CD14-positive monocyte (primary cell): ENCODE results near the gene GRK3. TPM values are rescaled to one million over a fixed set of nuclear protein-coding genes. Genes with fewer than 3 reads are reported as not detected.

Experiments
- DNase-seq, 3 donors: peaks; one replicate each; pipeline ENCODE4 v3.0.0-alpha.2; 2011 to 2022
- H2AFZ ChIP-seq: 2 replicates; pipeline ENCODE4 v1.6.0; 2012; ENCODE audit warnings: mild to moderate bottlenecking, low read depth, low read length, inconsistent platforms; ENCODE audit not compliant: insufficient read depth, poor library complexity, severe bottlenecking
- H3K27ac ChIP-seq, 2 donors: 1 replicate in 1 of 2; 2 replicates in 1 of 2; pipeline ENCODE4 v1.5.1; 2012 to 2013; ENCODE audit warnings: low read length in 2 of 2, control low read depth in 1 of 2, inconsistent platforms in 1 of 2, low read depth in 1 of 2, mild to moderate bottlenecking in 1 of 2
- H3K27me3 ChIP-seq, 2 donors: one replicate each; pipeline versions ENCODE4 v1.6.0 to v1.6.1; 2011 to 2013; ENCODE audit warnings: low read length in 2 of 2; ENCODE audit not compliant: control insufficient read depth in 2 of 2, insufficient read depth in 2 of 2
- H3K36me3 ChIP-seq, 2 donors: replicated peaks in 1 of 2; 1 replicate in 1 of 2; 2 replicates in 1 of 2; pipeline versions ENCODE4 v1.5.1 to v1.6.1; 2012 to 2013; ENCODE audit warnings: low read length in 2 of 2, control low read depth in 1 of 2, inconsistent platforms in 1 of 2, mild to moderate bottlenecking in 1 of 2; ENCODE audit not compliant: insufficient read depth in 2 of 2, control insufficient read depth in 1 of 2
- H3K4me1 ChIP-seq, 2 donors: 1 replicate in 1 of 2; 2 replicates in 1 of 2; pipeline versions ENCODE4 v1.5.1 to v1.6.1; 2012 to 2013; ENCODE audit warnings: low read length in 2 of 2, control low read depth in 1 of 2, inconsistent platforms in 1 of 2, mild to moderate bottlenecking in 1 of 2, moderate library complexity in 1 of 2; ENCODE audit not compliant: insufficient read depth in 2 of 2, control insufficient read depth in 1 of 2
- H3K4me2 ChIP-seq: replicated peaks from 2 replicates; pipeline ENCODE3; 2012; ENCODE audit warnings: low read length, moderate library complexity, mild to moderate bottlenecking; ENCODE audit not compliant: poor library complexity, severe bottlenecking; ENCODE audit errors: extremely low read depth
- H3K4me3 ChIP-seq, 3 experiments: fragments of 200-600 bp in 1 of 3; sonication (generic) in 1 of 3; replicated peaks in 1 of 3; 1 replicate in 2 of 3; 2 replicates in 1 of 3; pipeline ENCODE4 v1.5.1; 2011 to 2013; ENCODE audit warnings: low read length in 3 of 3, mild to moderate bottlenecking in 3 of 3, control low read depth in 2 of 3, low read depth in 2 of 3, inconsistent platforms in 1 of 3, moderate library complexity in 1 of 3
- H3K79me2 ChIP-seq: 2 replicates; pipeline ENCODE4 v1.6.0; 2012; ENCODE audit warnings: mild to moderate bottlenecking, control low read depth, inconsistent platforms, low read length, moderate library complexity; ENCODE audit not compliant: insufficient read depth
- H3K9ac ChIP-seq: 2 replicates; pipeline ENCODE4 v1.6.0; 2017; ENCODE audit warnings: low read length, mild to moderate bottlenecking; ENCODE audit not compliant: insufficient read depth, poor library complexity, severe bottlenecking
- H3K9me3 ChIP-seq, 2 donors: replicated peaks in 1 of 2; 1 replicate in 1 of 2; 2 replicates in 1 of 2; pipeline versions ENCODE4 v1.5.1 to v1.6.1; 2012 to 2013; ENCODE audit warnings: low read length in 2 of 2, control low read depth in 1 of 2; ENCODE audit not compliant: control insufficient read depth in 1 of 2, insufficient read depth in 1 of 2
- H4K20me1 ChIP-seq: 2 replicates; pipeline ENCODE4 v1.6.0; 2012; ENCODE audit warnings: mild to moderate bottlenecking, low read length, control low read depth, moderate library complexity; ENCODE audit not compliant: insufficient read depth
- H3K27ac Mint-ChIP-seq, 7 donors: one replicate each; pipeline ENCODE4 v1.8.0; 2020; ENCODE audit warnings: mild to moderate bottlenecking in 7 of 7, mixed read lengths in 7 of 7, moderate library complexity in 6 of 7, inconsistent platforms in 2 of 7
- H3K27me3 Mint-ChIP-seq, 3 donors: one replicate each; pipeline ENCODE4 v1.8.0; 2021 to 2022; ENCODE audit warnings: low read depth in 3 of 3, mild to moderate bottlenecking in 3 of 3, mixed read lengths in 3 of 3, moderate library complexity in 3 of 3, inconsistent platforms in 1 of 3
- H3K36me3 Mint-ChIP-seq, 2 donors: one replicate each; pipeline ENCODE4 v1.8.0; 2020; ENCODE audit warnings: mixed read lengths in 2 of 2, inconsistent platforms in 1 of 2, mild to moderate bottlenecking in 1 of 2
- H3K4me1 Mint-ChIP-seq: one replicate; pipeline ENCODE4 v1.8.0; 2020; ENCODE audit warnings: mild to moderate bottlenecking, mixed read lengths
- H3K4me3 Mint-ChIP-seq, 2 donors: one replicate each; pipeline ENCODE4 v1.8.0; 2020; ENCODE audit warnings: mild to moderate bottlenecking in 2 of 2, mixed read lengths in 2 of 2, moderate library complexity in 1 of 2
- H3K9me3 Mint-ChIP-seq, 7 donors: one replicate each; pipeline ENCODE4 v1.8.0; 2020 to 2022; ENCODE audit warnings: mixed read lengths in 7 of 7, mild to moderate bottlenecking in 6 of 7, moderate library complexity in 6 of 7, inconsistent platforms in 2 of 7
- WGBS: methylation state at CpG from one replicate; pipeline ENCODE4 v1.1.5; 2013; ENCODE audit warnings: missing lambda C conversion rate; ENCODE audit not compliant: insufficient coverage; 5-methylcytosine and 5-hydroxymethylcytosine counted together
- intact Hi-C, 2 donors: fragments of 100-400 bp; cut with micrococcal nuclease; formaldehyde crosslinking; loops; one replicate each; pipeline versions ENCODE4 v1.15.0 to v1.15.1; 2023
- polyA plus RNA-seq, 3 donors: library from polyadenylated mRNA; depleted of rRNA in 1 of 3; unstranded in 2 of 3; stranded (reverse) in 1 of 3; fragments of 300-500 nt in 2 of 3; fragments of >200 nt in 1 of 3; fragmentation: Illumina TruSeq in 2 of 3; gene quantifications; 1 replicate in 2 of 3; 2 replicates in 1 of 3; pipeline ENCODE4 v1.2.3, GENCODE V29; 2012 to 2021
- TF ChIP-seq, protein P1 (sequence below): fragments of 200-600 bp; IDR thresholded peaks from one replicate; pipeline ENCODE4 v1.8.0; 2022; ENCODE audit warnings: antibody characterized with exemption, mild to moderate bottlenecking

Gene GRK3
- polyA plus RNA-seq, 3 donors: 8.3 to 33.3 (median 9.6) TPM

DNA sequence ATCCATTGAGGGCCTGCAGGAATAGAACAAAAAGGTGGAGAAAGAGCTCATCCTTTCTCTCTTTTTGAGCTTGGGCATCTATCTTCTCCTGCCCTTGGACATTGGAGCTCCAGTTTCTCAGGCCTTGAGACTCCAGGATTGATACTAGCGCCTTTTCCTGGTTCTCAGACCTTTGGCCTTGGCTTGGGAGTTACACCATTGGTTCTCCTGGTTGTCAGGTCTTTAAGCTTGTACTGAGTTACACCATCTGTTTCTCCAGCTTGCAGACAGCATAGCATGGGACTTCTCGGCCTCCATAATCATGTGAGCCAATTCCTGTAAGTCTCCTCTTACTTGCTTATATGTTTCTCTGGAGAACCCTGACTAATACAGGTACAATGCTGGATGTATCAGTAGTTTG is 72.6 kb downstream of the GRK3 start:
- H2AFZ ChIP-seq: no peak overlapping the region
- Mint-ChIP-seq H3K4me1 (peaks cover 2% of the 10 kb centered on the region), H3K4me3 (no peak overlapping the region), H3K27ac (no peak overlapping the region), H3K27me3 (peaks cover 0 to 2% (median 0%) of the 10 kb centered on the region in 3 donors), H3K36me3 (peaks cover 25 to 26% of the 10 kb centered on the region in 2 donors), H3K9me3 (peaks cover 0 to 11% (median 4%) of the 10 kb centered on the region in 7 donors)
- H3K79me2 ChIP-seq: peaks cover 97% of the 10 kb centered on the region
- intact Hi-C loops: no loop called here
- H3K27ac ChIP-seq: no peak overlapping the region
- TF ChIP-seq, protein P1, sequence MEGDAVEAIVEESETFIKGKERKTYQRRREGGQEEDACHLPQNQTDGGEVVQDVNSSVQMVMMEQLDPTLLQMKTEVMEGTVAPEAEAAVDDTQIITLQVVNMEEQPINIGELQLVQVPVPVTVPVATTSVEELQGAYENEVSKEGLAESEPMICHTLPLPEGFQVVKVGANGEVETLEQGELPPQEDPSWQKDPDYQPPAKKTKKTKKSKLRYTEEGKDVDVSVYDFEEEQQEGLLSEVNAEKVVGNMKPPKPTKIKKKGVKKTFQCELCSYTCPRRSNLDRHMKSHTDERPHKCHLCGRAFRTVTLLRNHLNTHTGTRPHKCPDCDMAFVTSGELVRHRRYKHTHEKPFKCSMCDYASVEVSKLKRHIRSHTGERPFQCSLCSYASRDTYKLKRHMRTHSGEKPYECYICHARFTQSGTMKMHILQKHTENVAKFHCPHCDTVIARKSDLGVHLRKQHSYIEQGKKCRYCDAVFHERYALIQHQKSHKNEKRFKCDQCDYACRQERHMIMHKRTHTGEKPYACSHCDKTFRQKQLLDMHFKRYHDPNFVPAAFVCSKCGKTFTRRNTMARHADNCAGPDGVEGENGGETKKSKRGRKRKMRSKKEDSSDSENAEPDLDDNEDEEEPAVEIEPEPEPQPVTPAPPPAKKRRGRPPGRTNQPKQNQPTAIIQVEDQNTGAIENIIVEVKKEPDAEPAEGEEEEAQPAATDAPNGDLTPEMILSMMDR: no peak
- no peaks in the 10 kb centered on the region for H3K27me3 ChIP-seq
- no peaks in the 10 kb centered on the region for H3K4me1 ChIP-seq
- no peak overlapping the region for H3K4me3 ChIP-seq
- no peaks in the 10 kb centered on the region for H3K9me3 ChIP-seq
- peaks cover 15 to 51% of the 10 kb centered on the region in 2 donors for H3K36me3 ChIP-seq
- peaks cover 100% of the 10 kb centered on the region for H4K20me1 ChIP-seq
- H3K9ac ChIP-seq: no peak overlapping the region
- no peak for DNase-seq
- H3K4me2 ChIP-seq: no peak overlapping the region
- 100% methylated on average over 1 of the region's 2 CpGs for WGBS

GRCh38 chr22:25637672-25638071 is 73.2 kb downstream of the GRK3 start:
- Histone ChIP-seq H3K9ac (no peak overlapping the region), H3K79me2 (peaks cover 97% of the 10 kb centered on the region), H3K4me3 (no peak overlapping the region), H3K4me2 (no peak overlapping the region), H3K27me3 (no peaks in the 10 kb centered on the region), H3K9me3 (no peaks in the 10 kb centered on the region), H2AFZ (no peak overlapping the region), H3K4me1 (no peaks in the 10 kb centered on the region), H4K20me1 (peaks cover 100% of the 10 kb centered on the region), H3K27ac (no peak overlapping the region), H3K36me3 (peaks cover 16 to 57% of the 10 kb centered on the region in 2 donors)
- peaks cover 0 to 2% (median 0%) of the 10 kb centered on the region in 3 donors for H3K27me3 Mint-ChIP-seq
- peaks cover 29 to 33% of the 10 kb centered on the region in 2 donors for H3K36me3 Mint-ChIP-seq
- TF ChIP-seq, protein P1: no peak
- H3K27ac Mint-ChIP-seq: no peak overlapping the region
- peaks cover 2% of the 10 kb centered on the region for H3K4me1 Mint-ChIP-seq
- DNase-seq: no peak
- intact Hi-C loops: no loop called here
- H3K9me3 Mint-ChIP-seq: peaks cover 0 to 11% (median 4%) of the 10 kb centered on the region in 7 donors
- H3K4me3 Mint-ChIP-seq: no peak overlapping the region
- 100% methylated on average over 4 of the region's 4 CpGs for WGBS
